GM23338 (cell line): ENCODE measurements around the gene TAF1B. TPM values are rescaled to one million over a fixed set of nuclear protein-coding genes. Genes with fewer than 3 reads are reported as not detected.

Experiments used
- ATAC-seq: fragments of 200-7000 bp; cut with Tn5 transposase; 3 replicates; pipeline ENCODE4 v1.9.1; 2020
- DNase-seq: peaks from one replicate; pipeline ENCODE4 v3.0.0-alpha.2; 2015; ENCODE audit warnings: low spot score
- H2AFZ ChIP-seq: fragments of 200-600 bp; sonication (generic); 2 replicates; pipeline ENCODE4 v1.8.0; 2016; ENCODE audit warnings: antibody characterized with exemption, mild to moderate bottlenecking, moderate library complexity
- H3F3A ChIP-seq: fragments of 200-600 bp; sonication (generic); replicated peaks from 2 replicates; pipeline ENCODE4 v1.8.0; 2017; ENCODE audit warnings: antibody characterized with exemption, mixed run types, low read depth
- H3K27ac ChIP-seq: fragments of 200-600 bp; sonication (generic); 2 replicates; pipeline ENCODE4 v1.6.1; 2016; ENCODE audit warnings: low read depth
- H3K27me3 ChIP-seq: fragments of 200-600 bp; sonication (generic); 2 replicates; pipeline ENCODE4 v1.8.0; 2016; ENCODE audit warnings: mild to moderate bottlenecking, mixed run types, moderate library complexity; ENCODE audit not compliant: insufficient read depth
- H3K36me3 ChIP-seq: fragments of 200-600 bp; sonication (generic); 2 replicates; pipeline ENCODE4 v1.8.0; 2016; ENCODE audit warnings: mild to moderate bottlenecking; ENCODE audit not compliant: insufficient read depth
- H3K4me1 ChIP-seq: fragments of 200-600 bp; sonication (generic); 2 replicates; pipeline ENCODE4 v1.8.0; 2016; ENCODE audit warnings: mild to moderate bottlenecking, moderate library complexity; ENCODE audit not compliant: insufficient read depth
- H3K4me2 ChIP-seq: fragments of 200-600 bp; sonication (generic); 2 replicates; pipeline ENCODE4 v1.7.1; 2017; ENCODE audit warnings: mixed run types
- H3K4me3 ChIP-seq: fragments of 200-600 bp; sonication (generic); 2 replicates; pipeline ENCODE4 v1.6.1; 2016; ENCODE audit warnings: mixed run types
- H3K79me2 ChIP-seq: fragments of 200-600 bp; sonication (generic); replicated peaks from 2 replicates; pipeline ENCODE4 v1.8.0; 2017; ENCODE audit warnings: mild to moderate bottlenecking; ENCODE audit not compliant: insufficient read depth
- H3K9me2 ChIP-seq: fragments of 200-600 bp; sonication (generic); 2 replicates; pipeline ENCODE4 v1.8.0; 2017; ENCODE audit not compliant: insufficient read depth
- H4K20me1 ChIP-seq: fragments of 200-600 bp; sonication (generic); replicated peaks from 2 replicates; pipeline ENCODE4 v1.8.0; 2017; ENCODE audit warnings: mild to moderate bottlenecking; ENCODE audit not compliant: insufficient read depth
- H3K27ac Mint-ChIP-seq: 2 replicates; pipeline ENCODE4 v1.8.0; 2020; ENCODE audit warnings: inconsistent platforms, mild to moderate bottlenecking, moderate library complexity, mixed read lengths
- H3K27me3 Mint-ChIP-seq: 3 replicates; pipeline ENCODE4 v1.8.0; 2022; ENCODE audit warnings: low read depth, mild to moderate bottlenecking, moderate library complexity, mixed read lengths, inconsistent platforms; ENCODE audit not compliant: insufficient read depth, poor library complexity
- H3K36me3 Mint-ChIP-seq: 3 replicates; pipeline ENCODE4 v1.8.0; 2021; ENCODE audit warnings: low read depth, mild to moderate bottlenecking, inconsistent platforms, moderate library complexity, mixed read lengths
- H3K4me1 Mint-ChIP-seq: 3 replicates; pipeline ENCODE4 v1.8.0; 2020; ENCODE audit warnings: mild to moderate bottlenecking, inconsistent platforms, mixed read lengths
- H3K4me3 Mint-ChIP-seq: 3 replicates; pipeline ENCODE4 v1.8.0; 2021; ENCODE audit warnings: moderate library complexity, mild to moderate bottlenecking, inconsistent platforms, mixed read lengths
- H3K9me3 Mint-ChIP-seq: 3 replicates; pipeline ENCODE4 v1.8.0; 2020; ENCODE audit warnings: moderate library complexity, mild to moderate bottlenecking, inconsistent platforms, mixed read lengths
- CREB1 ChIP-seq: fragments of 250-450 bp; sonication (Bioruptor Pico); IDR thresholded peaks from 2 replicates; pipeline ENCODE4 v1.5.0; 2020; ENCODE audit warnings: low read depth, mild to moderate bottlenecking, moderate library complexity
- CTCF ChIP-seq, 2 experiments: fragments of 200-600 bp in 1 of 2; sonication (generic) in 1 of 2; conservative IDR thresholded peaks; 2 replicates each; pipeline versions ENCODE4 v1.5.1 to v1.6.1; 2016 to 2017; ENCODE audit warnings: antibody characterized with exemption in 2 of 2, low read depth in 2 of 2, mild to moderate bottlenecking in 2 of 2, moderate library complexity in 1 of 2
- EZH2phosphoT487 ChIP-seq: fragments of 200-600 bp; sonication (generic); IDR thresholded peaks from one replicate; pipeline ENCODE4 v1.8.1; 2018; ENCODE audit warnings: antibody characterized with exemption; ENCODE audit not compliant: unreplicated experiment
- JUNB ChIP-seq: IDR thresholded peaks from one replicate; pipeline ENCODE4 v1.6.1; 2016; ENCODE audit warnings: antibody characterized with exemption; ENCODE audit not compliant: unreplicated experiment
- POLR2AphosphoS5 ChIP-seq: IDR thresholded peaks from 2 replicates; pipeline ENCODE4 v1.6.1; 2016; ENCODE audit warnings: antibody characterized with exemption, low read depth
- REST ChIP-seq: IDR thresholded peaks from one replicate; pipeline ENCODE4 v1.6.1; 2018; ENCODE audit warnings: antibody characterized with exemption; ENCODE audit not compliant: unreplicated experiment
- ZNF114 ChIP-seq: fragments of 250-450 bp; sonication (Bioruptor Pico); IDR thresholded peaks from 2 replicates; pipeline ENCODE4 v1.5.0; 2020; ENCODE audit warnings: mild to moderate bottlenecking, moderate library complexity
- ZNF331 ChIP-seq: fragments of 250-450 bp; sonication (Bioruptor Pico); IDR thresholded peaks from 2 replicates; pipeline ENCODE4 v1.5.0; 2020; ENCODE audit warnings: low read depth, mild to moderate bottlenecking, moderate library complexity
- ZNF462 ChIP-seq: fragments of 250-450 bp; sonication (Bioruptor Pico); IDR thresholded peaks from 2 replicates; pipeline ENCODE4 v1.5.0; 2020; ENCODE audit warnings: mild to moderate bottlenecking, moderate library complexity
- polyA plus RNA-seq: library from polyadenylated mRNA; unstranded; fragments of >200 nt; fragmentation: Nextera tagmentation; extraction: Ambion mirVana; gene quantifications from 2 replicates; pipeline ENCODE4 v1.2.1, GENCODE V29; 2016
- total RNA-seq: library from RNA; depleted of rRNA; stranded (reverse); fragments of >200 nt; shearing (Covaris generic); gene quantifications from 2 replicates; pipeline ENCODE4 v1.2.3, GENCODE V29; 2014

TAF1B gene
- total and polyA plus RNA-seq, 2 experiments from 2014 or later = 22.2 to 28.9 TPM

DNA sequence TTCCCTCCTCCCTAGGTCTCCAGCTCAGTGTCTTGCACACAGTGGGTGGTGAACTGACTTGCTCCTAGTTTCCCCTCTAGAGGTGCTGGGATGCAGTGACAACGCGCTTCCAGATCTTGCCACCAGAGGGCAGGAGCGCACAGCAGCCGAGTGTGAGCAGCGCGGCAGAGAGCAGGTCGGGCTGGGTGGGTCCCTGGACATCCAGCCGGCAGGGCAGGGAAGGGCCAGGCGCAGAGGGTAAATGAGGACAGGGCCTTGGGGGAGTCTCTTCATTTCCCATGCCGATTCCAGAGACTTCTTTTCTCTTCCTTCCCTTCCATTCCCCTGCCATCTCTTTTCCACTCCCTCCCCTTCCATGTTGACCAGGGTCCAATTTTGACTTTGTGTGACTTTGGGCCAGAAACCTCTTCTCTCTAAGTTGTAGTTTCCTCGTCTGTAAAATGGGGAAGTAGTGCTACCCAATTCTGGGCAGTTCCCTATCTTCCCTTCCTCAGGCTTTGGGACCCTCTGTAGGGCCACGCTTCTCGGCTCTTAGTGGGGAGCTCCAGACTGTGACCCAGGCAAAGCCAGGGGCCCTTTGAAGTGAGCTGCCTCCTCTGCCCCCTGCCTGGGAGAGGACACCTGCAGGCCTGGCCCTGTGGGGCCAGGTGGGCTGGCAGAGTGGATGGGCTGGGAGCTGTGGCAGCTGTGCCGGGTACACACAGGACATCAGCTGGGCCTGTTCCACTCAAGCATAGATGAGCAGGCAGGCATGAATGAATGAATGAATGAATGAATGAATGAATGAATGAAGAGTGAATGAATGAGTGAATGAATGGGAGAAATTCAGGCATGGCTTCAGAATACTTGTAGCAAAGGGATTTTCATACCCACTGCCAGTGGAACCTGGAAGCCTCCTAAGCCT lies 43.3 kb upstream of the TAF1B start:
- peaks cover 25% of the 10 kb centered on the region for H3K4me1 Mint-ChIP-seq
- Histone ChIP-seq H4K20me1 (no peaks in the 10 kb centered on the region), H3K4me3 (no peak overlapping the region), H3K27me3 (no peaks in the 10 kb centered on the region), H3K9me2 (no peaks in the 10 kb centered on the region), H3K27ac (no peak overlapping the region), H3K36me3 (no peaks in the 10 kb centered on the region), H2AFZ (no peak overlapping the region; the same call in 1 of the 2 replicates), H3K4me1 (no peaks in the 10 kb centered on the region), H3K79me2 (no peaks in the 10 kb centered on the region), H3K4me2 (no peak overlapping the region), H3F3A (no peaks in the 10 kb centered on the region)
- no peaks in the 10 kb centered on the region for H3K9me3 Mint-ChIP-seq
- H3K36me3 Mint-ChIP-seq = no peaks in the 10 kb centered on the region
- 0 out of 2 replicates have a peak overlapping the region, but pooled peaks have one; percentile 13 for H3K27ac Mint-ChIP-seq
- H3K4me3 Mint-ChIP-seq = no peak overlapping the region
- peaks cover 6% of the 10 kb centered on the region for H3K27me3 Mint-ChIP-seq
- TF ChIP-seq CREB1 (CRISPR knock-in tag) = peak; percentile 52
- peak; percentile 89 to 99 for TF ChIP-seq CTCF (conservative IDR thresholded peaks at IDR 0.05; ENCODE audit: low read depth in 2 of 2)
- TF ChIP-seq JUNB = no peak
- ATAC-seq (peak; percentile 84), DNase-seq (peak; percentile 92)

DNA sequence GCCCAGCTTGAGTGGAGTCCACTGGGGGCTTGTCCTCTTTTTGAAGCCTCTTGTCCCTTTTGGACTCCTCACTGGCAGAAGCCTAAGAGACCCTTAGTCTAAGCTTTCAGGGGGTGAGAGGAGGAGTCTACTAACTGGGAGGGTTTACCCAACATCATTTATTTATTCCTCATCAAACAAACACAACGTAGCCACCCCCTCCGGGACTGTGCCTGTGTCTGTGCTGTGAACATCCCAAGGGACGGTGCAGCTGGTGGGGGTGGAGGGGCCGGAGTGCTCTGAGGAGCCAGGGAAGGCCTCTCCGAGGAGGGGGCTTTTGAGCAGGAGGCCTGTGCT lies 42.7 kb upstream of the TAF1B start:
- Histone ChIP-seq H3K4me2 (no peak overlapping the region), H2AFZ (no peak overlapping the region), H3K36me3 (no peaks in the 10 kb centered on the region), H3K9me2 (no peaks in the 10 kb centered on the region), H3K27me3 (no peaks in the 10 kb centered on the region), H3K27ac (no peak overlapping the region), H3K4me1 (no peaks in the 10 kb centered on the region), H3K4me3 (no peak overlapping the region), H3K79me2 (no peaks in the 10 kb centered on the region), H4K20me1 (no peaks in the 10 kb centered on the region), H3F3A (no peaks in the 10 kb centered on the region)
- ATAC-seq (no peak), DNase-seq (no peak)
- H3K9me3 Mint-ChIP-seq = no peaks in the 10 kb centered on the region
- H3K27me3 Mint-ChIP-seq = peaks cover 6% of the 10 kb centered on the region
- H3K27ac Mint-ChIP-seq = no peak overlapping the region
- peaks cover 25% of the 10 kb centered on the region for H3K4me1 Mint-ChIP-seq
- no peak overlapping the region for H3K4me3 Mint-ChIP-seq
- no peaks in the 10 kb centered on the region for H3K36me3 Mint-ChIP-seq
- no peak for TF ChIP-seq EZH2phosphoT487
- TF ChIP-seq POLR2AphosphoS5 = no peak
- no peak for TF ChIP-seq REST
- TF ChIP-seq JUNB = no peak
- no peak for TF ChIP-seq ZNF331 (CRISPR knock-in tag)
- no peak for TF ChIP-seq ZNF462 (CRISPR knock-in tag)
- TF ChIP-seq ZNF114 = no peak
